ENCODE data around the gene DUSP2. TPM values are rescaled to one million over a fixed set of nuclear protein-coding genes. Genes with fewer than 3 reads are reported as not detected.

Gene DUSP2
- total and polyA plus RNA-seq, 9 of the 15 experiments (the other 6 are each of a cell fraction or from before 2014, with no cell fraction given): 0.04 to 0.18 TPM; not detected in 7

DNA sequence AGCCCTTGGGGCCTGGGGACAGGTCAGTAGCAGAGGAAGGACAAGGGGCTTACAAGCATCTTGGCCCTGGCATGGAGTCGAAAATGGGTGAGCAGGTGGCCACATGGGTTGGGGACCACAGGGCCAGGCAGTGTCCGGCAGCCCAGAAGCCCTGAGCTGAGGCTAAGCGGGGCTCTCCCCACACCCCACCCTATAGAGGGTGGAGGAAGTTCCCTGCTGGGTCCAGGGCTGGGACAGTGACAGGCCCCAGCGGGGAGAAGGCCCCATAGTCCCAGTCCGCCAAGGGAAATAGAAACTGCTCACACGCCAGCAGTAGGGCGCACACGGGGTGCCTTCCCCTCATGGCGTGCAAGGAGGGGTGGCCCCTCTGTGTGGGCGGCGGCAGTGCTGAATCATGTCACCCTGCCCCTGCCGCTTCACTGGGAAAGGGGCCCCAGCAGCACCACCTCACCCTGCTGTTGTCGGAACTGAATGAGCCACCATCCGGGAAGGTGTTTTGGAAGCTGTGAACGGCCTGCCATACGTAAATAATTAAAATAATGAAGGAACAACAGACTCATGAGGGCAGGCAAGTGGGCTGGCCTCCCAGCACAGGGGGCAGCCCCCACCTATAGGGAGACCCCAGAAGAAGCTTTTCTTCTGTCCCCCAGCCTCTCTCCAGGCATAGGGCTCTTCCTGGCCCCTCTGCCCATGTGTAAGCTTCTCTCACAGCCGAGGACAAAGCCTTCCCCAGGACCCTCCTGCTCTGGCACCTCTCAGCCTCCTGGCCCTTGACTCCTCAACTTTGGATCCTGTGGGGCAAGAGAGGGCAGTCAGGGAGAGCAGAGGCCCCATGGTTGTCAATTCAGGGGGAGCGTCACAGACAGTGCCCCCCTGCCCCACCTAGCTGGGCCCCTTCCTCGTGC, 12.7 kb upstream of the DUSP2 start (continued):
- TF ChIP-seq, protein P1, sequence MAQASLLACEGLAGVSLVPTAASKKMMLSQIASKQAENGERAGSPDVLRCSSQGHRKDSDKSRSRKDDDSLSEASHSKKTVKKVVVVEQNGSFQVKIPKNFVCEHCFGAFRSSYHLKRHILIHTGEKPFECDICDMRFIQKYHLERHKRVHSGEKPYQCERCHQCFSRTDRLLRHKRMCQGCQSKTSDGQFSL (CRISPR knock-in tag; IDR thresholded peaks at IDR 0.05): peak; percentile 50; the same call in 1 of the 2 replicates
- TF ChIP-seq, protein P1 (tag; IDR thresholded peaks at IDR 0.05): no peak
- TF ChIP-seq, protein P2, sequence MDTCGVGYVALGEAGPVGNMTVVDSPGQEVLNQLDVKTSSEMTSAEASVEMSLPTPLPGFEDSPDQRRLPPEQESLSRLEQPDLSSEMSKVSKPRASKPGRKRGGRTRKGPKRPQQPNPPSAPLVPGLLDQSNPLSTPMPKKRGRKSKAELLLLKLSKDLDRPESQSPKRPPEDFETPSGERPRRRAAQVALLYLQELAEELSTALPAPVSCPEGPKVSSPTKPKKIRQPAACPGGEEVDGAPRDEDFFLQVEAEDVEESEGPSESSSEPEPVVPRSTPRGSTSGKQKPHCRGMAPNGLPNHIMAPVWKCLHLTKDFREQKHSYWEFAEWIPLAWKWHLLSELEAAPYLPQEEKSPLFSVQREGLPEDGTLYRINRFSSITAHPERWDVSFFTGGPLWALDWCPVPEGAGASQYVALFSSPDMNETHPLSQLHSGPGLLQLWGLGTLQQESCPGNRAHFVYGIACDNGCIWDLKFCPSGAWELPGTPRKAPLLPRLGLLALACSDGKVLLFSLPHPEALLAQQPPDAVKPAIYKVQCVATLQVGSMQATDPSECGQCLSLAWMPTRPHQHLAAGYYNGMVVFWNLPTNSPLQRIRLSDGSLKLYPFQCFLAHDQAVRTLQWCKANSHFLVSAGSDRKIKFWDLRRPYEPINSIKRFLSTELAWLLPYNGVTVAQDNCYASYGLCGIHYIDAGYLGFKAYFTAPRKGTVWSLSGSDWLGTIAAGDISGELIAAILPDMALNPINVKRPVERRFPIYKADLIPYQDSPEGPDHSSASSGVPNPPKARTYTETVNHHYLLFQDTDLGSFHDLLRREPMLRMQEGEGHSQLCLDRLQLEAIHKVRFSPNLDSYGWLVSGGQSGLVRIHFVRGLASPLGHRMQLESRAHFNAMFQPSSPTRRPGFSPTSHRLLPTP (IDR thresholded peaks at IDR 0.05; ENCODE audit: borderline replicate concordance, extremely low read depth, insufficient read length): no peak
- TF ChIP-seq ETV1 (tag; conservative IDR thresholded peaks at IDR 0.05; ENCODE audit: low read depth) (no peak), TBL1XR1 (IDR thresholded peaks at IDR 0.05; ENCODE audit: low read length in 2 of 2) (no peak), CC2D1A (IDR thresholded peaks at IDR 0.05) (peak; percentile 92), RNF2 (IDR thresholded peaks at IDR 0.05) (peak; percentile 60; the same call in 1 of the 2 replicates), TBP (optimal IDR thresholded peaks at IDR 0.05; ENCODE audit: low read depth, low read length) (peak; percentile 45), SMARCE1 (IDR thresholded peaks at IDR 0.05) (peak; percentile 44; the same call in 1 of the 2 replicates)
- TF ChIP-seq, protein P3, sequence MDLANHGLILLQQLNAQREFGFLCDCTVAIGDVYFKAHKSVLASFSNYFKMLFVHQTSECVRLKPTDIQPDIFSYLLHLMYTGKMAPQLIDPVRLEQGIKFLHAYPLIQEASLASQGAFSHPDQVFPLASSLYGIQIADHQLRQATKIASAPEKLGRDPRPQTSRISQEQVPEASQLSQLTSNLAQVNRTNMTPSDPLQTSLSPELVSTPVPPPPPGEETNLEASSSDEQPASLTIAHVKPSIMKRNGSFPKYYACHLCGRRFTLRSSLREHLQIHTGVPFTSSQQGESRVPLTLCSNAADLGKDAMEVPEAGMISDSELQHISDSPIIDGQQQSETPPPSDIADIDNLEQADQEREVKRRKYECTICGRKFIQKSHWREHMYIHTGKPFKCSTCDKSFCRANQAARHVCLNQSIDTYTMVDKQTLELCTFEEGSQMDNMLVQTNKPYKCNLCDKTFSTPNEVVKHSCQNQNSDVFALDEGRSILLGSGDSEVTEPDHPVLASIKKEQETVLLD (IDR thresholded peaks at IDR 0.05): peak; percentile 54; the same call in 1 of the 2 replicates
- TF ChIP-seq, protein P4, sequence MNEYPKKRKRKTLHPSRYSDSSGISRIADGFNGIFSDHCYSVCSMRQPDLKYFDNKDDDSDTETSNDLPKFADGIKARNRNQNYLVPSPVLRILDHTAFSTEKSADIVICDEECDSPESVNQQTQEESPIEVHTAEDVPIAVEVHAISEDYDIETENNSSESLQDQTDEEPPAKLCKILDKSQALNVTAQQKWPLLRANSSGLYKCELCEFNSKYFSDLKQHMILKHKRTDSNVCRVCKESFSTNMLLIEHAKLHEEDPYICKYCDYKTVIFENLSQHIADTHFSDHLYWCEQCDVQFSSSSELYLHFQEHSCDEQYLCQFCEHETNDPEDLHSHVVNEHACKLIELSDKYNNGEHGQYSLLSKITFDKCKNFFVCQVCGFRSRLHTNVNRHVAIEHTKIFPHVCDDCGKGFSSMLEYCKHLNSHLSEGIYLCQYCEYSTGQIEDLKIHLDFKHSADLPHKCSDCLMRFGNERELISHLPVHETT (CRISPR knock-in tag; conservative IDR thresholded peaks at IDR 0.05 in 1 of 2, IDR thresholded peaks at IDR 0.05 in 1 of 2): peak in 1 of 2 experiments; percentile 34; a peak in 1 of 4 replicates
- TF ChIP-seq, protein P5, sequence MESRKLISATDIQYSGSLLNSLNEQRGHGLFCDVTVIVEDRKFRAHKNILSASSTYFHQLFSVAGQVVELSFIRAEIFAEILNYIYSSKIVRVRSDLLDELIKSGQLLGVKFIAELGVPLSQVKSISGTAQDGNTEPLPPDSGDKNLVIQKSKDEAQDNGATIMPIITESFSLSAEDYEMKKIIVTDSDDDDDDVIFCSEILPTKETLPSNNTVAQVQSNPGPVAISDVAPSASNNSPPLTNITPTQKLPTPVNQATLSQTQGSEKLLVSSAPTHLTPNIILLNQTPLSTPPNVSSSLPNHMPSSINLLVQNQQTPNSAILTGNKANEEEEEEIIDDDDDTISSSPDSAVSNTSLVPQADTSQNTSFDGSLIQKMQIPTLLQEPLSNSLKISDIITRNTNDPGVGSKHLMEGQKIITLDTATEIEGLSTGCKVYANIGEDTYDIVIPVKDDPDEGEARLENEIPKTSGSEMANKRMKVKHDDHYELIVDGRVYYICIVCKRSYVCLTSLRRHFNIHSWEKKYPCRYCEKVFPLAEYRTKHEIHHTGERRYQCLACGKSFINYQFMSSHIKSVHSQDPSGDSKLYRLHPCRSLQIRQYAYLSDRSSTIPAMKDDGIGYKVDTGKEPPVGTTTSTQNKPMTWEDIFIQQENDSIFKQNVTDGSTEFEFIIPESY (CRISPR knock-in tag; IDR thresholded peaks at IDR 0.05): peak; percentile 69
- TF ChIP-seq, protein P6, sequence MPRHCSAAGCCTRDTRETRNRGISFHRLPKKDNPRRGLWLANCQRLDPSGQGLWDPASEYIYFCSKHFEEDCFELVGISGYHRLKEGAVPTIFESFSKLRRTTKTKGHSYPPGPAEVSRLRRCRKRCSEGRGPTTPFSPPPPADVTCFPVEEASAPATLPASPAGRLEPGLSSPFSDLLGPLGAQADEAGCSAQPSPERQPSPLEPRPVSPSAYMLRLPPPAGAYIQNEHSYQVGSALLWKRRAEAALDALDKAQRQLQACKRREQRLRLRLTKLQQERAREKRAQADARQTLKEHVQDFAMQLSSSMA (CRISPR knock-in tag; IDR thresholded peaks at IDR 0.05): no peak

Data from K562 (cell line).